Neuronal stem cell (in vitro differentiated cells): ENCODE data around the gene UBAP1.

Experiments used
- DNase-seq: peaks from one replicate; pipeline ENCODE4 v3.0.0-alpha.2; 2013; ENCODE audit warnings: low spot score
- H2AFZ ChIP-seq: one replicate; pipeline ENCODE4 v1.6.1; 2013; ENCODE audit warnings: mild to moderate bottlenecking, low read length, inconsistent platforms
- H2AK5ac ChIP-seq: 2 replicates; pipeline ENCODE4 v1.6.1; 2013; ENCODE audit warnings: low read depth, mild to moderate bottlenecking, inconsistent platforms, low read length, moderate library complexity, mixed read lengths
- H2BK120ac ChIP-seq: 2 replicates; pipeline ENCODE4 v1.6.1; 2013; ENCODE audit warnings: low read depth, mild to moderate bottlenecking, inconsistent platforms, low read length, moderate library complexity, mixed read lengths
- H2BK12ac ChIP-seq: one replicate; pipeline ENCODE4 v1.6.1; 2013; ENCODE audit warnings: low read length, inconsistent platforms
- H2BK15ac ChIP-seq: 2 replicates; pipeline ENCODE4 v1.6.1; 2013; ENCODE audit warnings: mild to moderate bottlenecking, low read length, inconsistent platforms, mixed read lengths
- H2BK5ac ChIP-seq: one replicate; pipeline ENCODE4 v1.6.1; 2013; ENCODE audit warnings: inconsistent platforms, mild to moderate bottlenecking, low read length, moderate library complexity
- H3K14ac ChIP-seq: one replicate; pipeline ENCODE4 v1.6.1; 2013; ENCODE audit warnings: low read length, inconsistent platforms
- H3K18ac ChIP-seq: 2 replicates; pipeline ENCODE4 v1.6.1; 2013; ENCODE audit warnings: low read length, inconsistent platforms
- H3K23ac ChIP-seq: 2 replicates; pipeline ENCODE4 v1.6.1; 2013; ENCODE audit warnings: low read depth, mild to moderate bottlenecking, mixed read lengths, low read length, inconsistent platforms; ENCODE audit not compliant: poor library complexity
- H3K27ac ChIP-seq: replicated peaks from 3 replicates; pipeline ENCODE4 v1.5.1; 2013; ENCODE audit warnings: low read length, inconsistent platforms
- H3K27me3 ChIP-seq, 3 experiments: 2 replicates each; pipeline ENCODE4 v1.6.1; 2013; ENCODE audit warnings: low read length in 3 of 3, mild to moderate bottlenecking in 2 of 3, inconsistent platforms in 1 of 3, low read depth in 1 of 3, mixed read lengths in 1 of 3, moderate library complexity in 1 of 3; ENCODE audit not compliant: control insufficient read depth in 3 of 3, insufficient read depth in 3 of 3
- H3K36me3 ChIP-seq, 2 donors: replicated peaks in 1 of 2; 2 replicates each; pipeline ENCODE4 v1.6.1; 2013; ENCODE audit warnings: low read length in 2 of 2; ENCODE audit not compliant: control insufficient read depth in 2 of 2, insufficient read depth in 2 of 2
- H3K4ac ChIP-seq: 2 replicates; pipeline ENCODE4 v1.6.1; 2013; ENCODE audit warnings: inconsistent platforms, mild to moderate bottlenecking, low read length, moderate library complexity
- H3K4me1 ChIP-seq, 2 donors: 1 replicate in 1 of 2; 2 replicates in 1 of 2; pipeline ENCODE4 v1.6.1; 2013; ENCODE audit warnings: low read length in 2 of 2, low read depth in 1 of 2; ENCODE audit not compliant: control insufficient read depth in 2 of 2, insufficient read depth in 1 of 2
- H3K4me2 ChIP-seq: one replicate; pipeline ENCODE4 v1.6.1; 2013; ENCODE audit warnings: mild to moderate bottlenecking, low read length, inconsistent platforms; ENCODE audit not compliant: insufficient read depth, poor library complexity, severe bottlenecking
- H3K4me3 ChIP-seq, 2 donors: 2 replicates each; pipeline ENCODE4 v1.5.1; 2013; ENCODE audit warnings: low read length in 2 of 2, mild to moderate bottlenecking in 2 of 2, inconsistent platforms in 1 of 2, moderate library complexity in 1 of 2
- H3K79me1 ChIP-seq: one replicate; pipeline ENCODE4 v1.6.1; 2013; ENCODE audit warnings: low read depth, mild to moderate bottlenecking, inconsistent platforms, low read length, moderate library complexity
- H3K9ac ChIP-seq: one replicate; pipeline ENCODE4 v1.6.1; 2013; ENCODE audit warnings: mild to moderate bottlenecking, low read depth, low read length, inconsistent platforms; ENCODE audit not compliant: poor library complexity
- H3K9me3 ChIP-seq, 2 donors: replicated peaks in 1 of 2; 2 replicates each; pipeline versions ENCODE3 to v1.6.1; 2013; ENCODE audit warnings: low read length in 2 of 2, mild to moderate bottlenecking in 2 of 2, inconsistent platforms in 1 of 2, low read depth in 1 of 2, mixed read lengths in 1 of 2, moderate library complexity in 1 of 2; ENCODE audit not compliant: control insufficient read depth in 2 of 2, insufficient read depth in 1 of 2
- H4K8ac ChIP-seq: one replicate; pipeline ENCODE4 v1.6.1; 2013; ENCODE audit warnings: low read depth, mild to moderate bottlenecking, inconsistent platforms, low read length, moderate library complexity
- H4K91ac ChIP-seq: one replicate; pipeline ENCODE4 v1.6.1; 2013; ENCODE audit warnings: low read length, low read depth, mild to moderate bottlenecking, inconsistent platforms; ENCODE audit not compliant: poor library complexity
- WGBS, 2 donors: extraction: QIAGEN DNeasy Blood & Tissue Kit; methylation state at CpG; one replicate each; pipeline ENCODE4 v1.1.7; 2013; ENCODE audit warnings: missing lambda C conversion rate in 2 of 2, mixed read lengths in 1 of 2; ENCODE audit not compliant: insufficient read length in 2 of 2, insufficient replicate concordance in 1 of 2; ENCODE audit errors: extremely low coverage in 2 of 2; 5-methylcytosine and 5-hydroxymethylcytosine counted together

UBAP1 gene

GRCh38 chr9:34170237-34170991 lies 8.4 kb upstream of the UBAP1 start:
- H2BK12ac ChIP-seq, result no peak overlapping the region

GRCh38 chr9:34171753-34172535 lies 6.9 kb upstream of the UBAP1 start:
- Histone ChIP-seq H2AFZ (no peak overlapping the region), H3K79me1 (no peaks in the 10 kb centered on the region), H2BK12ac (no peak overlapping the region), H3K9ac (no peak overlapping the region), H3K4me1 (no peaks in the 10 kb centered on the region), H3K4me3 (no peak overlapping the region), H3K4me2 (no peak overlapping the region), H4K91ac (no peak overlapping the region), H3K36me3 (no peaks in the 10 kb centered on the region), H3K9me3 (no peaks in the 10 kb centered on the region), H2BK5ac (no peak overlapping the region), H3K4ac (no peak overlapping the region), H2BK120ac (no peak overlapping the region), H3K18ac (no peak overlapping the region), H3K23ac (no peak overlapping the region), H2AK5ac (no peak overlapping the region), H4K8ac (no peak overlapping the region), H3K27ac (no peak overlapping the region), H3K27me3 (no peaks in the 10 kb centered on the region), H3K14ac (no peak overlapping the region), H2BK15ac (no peak overlapping the region)
- no CpG with 5 or more reads among the region's 15 CpGs for WGBS, 2 donors
- DNase-seq, result no peak

More at GRCh38 chr9:34170237-34170991, 8.4 kb upstream of the UBAP1 start:
- no peak overlapping the region for H3K18ac ChIP-seq
- no peak overlapping the region for H2AK5ac ChIP-seq
- no peak overlapping the region for H2BK120ac ChIP-seq
- H3K79me1 ChIP-seq, result no peaks in the 10 kb centered on the region
- peak overlapping the region; percentile 10 for H2AFZ ChIP-seq
- no peak overlapping the region for H3K4ac ChIP-seq
- no peak for DNase-seq
- no peak overlapping the region for H4K91ac ChIP-seq
- H3K4me1 ChIP-seq, result no peaks in the 10 kb centered on the region
- H3K4me2 ChIP-seq, result no peak overlapping the region
- no peaks in the 10 kb centered on the region for H3K36me3 ChIP-seq
- H3K4me3 ChIP-seq, result no peak overlapping the region
- H3K9ac ChIP-seq, result no peak overlapping the region
- WGBS, 2 donors, result no CpG with 5 or more reads among the region's 1 CpG
- no peak overlapping the region for H2BK15ac ChIP-seq
- H4K8ac ChIP-seq, result no peak overlapping the region
- H3K27ac ChIP-seq, result no peak overlapping the region
- no peak overlapping the region for H2BK5ac ChIP-seq
- H3K27me3 ChIP-seq, result no peaks in the 10 kb centered on the region
- no peaks in the 10 kb centered on the region for H3K9me3 ChIP-seq
- H3K14ac ChIP-seq, result no peak overlapping the region
- H3K23ac ChIP-seq, result no peak overlapping the region

GRCh38 chr9:34176089-34176488 lies 2.8 kb upstream of the UBAP1 start:
- Histone ChIP-seq H3K4ac (no peak overlapping the region), H3K4me2 (no peak overlapping the region), H3K14ac (no peak overlapping the region), H4K91ac (no peak overlapping the region), H3K27me3 (no peaks in the 10 kb centered on the region), H2AK5ac (no peak overlapping the region), H3K9ac (no peak overlapping the region), H3K4me1 (peaks cover 0 to 2% of the 10 kb centered on the region in 2 donors), H3K18ac (no peak overlapping the region), H2BK12ac (no peak overlapping the region), H3K23ac (no peak overlapping the region), H3K9me3 (no peaks in the 10 kb centered on the region), H3K79me1 (no peaks in the 10 kb centered on the region), H2AFZ (no peak overlapping the region), H3K27ac (no peak overlapping the region), H2BK15ac (no peak overlapping the region), H4K8ac (no peak overlapping the region), H2BK120ac (no peak overlapping the region), H2BK5ac (no peak overlapping the region), H3K4me3 (no peak overlapping the region), H3K36me3 (no peaks in the 10 kb centered on the region)
- DNase-seq, result no peak
- no CpG with 5 or more reads among the region's 3 CpGs for WGBS, 2 donors
